Thoracic aorta (tissue), 2 donors: ENCODE results near the gene SLC5A4. TPM values are rescaled to one million over a fixed set of nuclear protein-coding genes. Genes with fewer than 3 reads are reported as not detected.

ENCODE experiments used
- ATAC-seq: fragments of 150-250 bp; one replicate; pipeline ENCODE4 v1.8.0; 2017; ENCODE audit warnings: low read depth; ENCODE audit not compliant: insufficient number of reproducible peaks, low FRiP score
- DNase-seq: peaks from one replicate; pipeline ENCODE4 v3.0.0-alpha.2; 2020; ENCODE audit warnings: low spot score
- H3K27ac ChIP-seq, 2 donors: fragments of 200-600 bp; sonication (generic); 1 replicate in 1 of 2; 2 replicates in 1 of 2; pipeline ENCODE4 v1.5.1; 2016; ENCODE audit warnings: mild to moderate bottlenecking in 2 of 2, moderate library complexity in 2 of 2
- H3K27me3 ChIP-seq: fragments of 200-600 bp; sonication (generic); replicated peaks from 2 replicates; pipeline ENCODE4 v1.6.0; 2016; ENCODE audit warnings: mild to moderate bottlenecking; ENCODE audit not compliant: insufficient read depth
- H3K36me3 ChIP-seq: fragments of 200-600 bp; sonication (generic); one replicate; pipeline ENCODE4 v1.5.1; 2016
- H3K4me1 ChIP-seq, 2 donors: fragments of 200-600 bp; sonication (generic); 1 replicate in 1 of 2; 2 replicates in 1 of 2; pipeline versions ENCODE4 v1.5.1 to v1.6.0; 2016; ENCODE audit warnings: low read depth in 2 of 2, mild to moderate bottlenecking in 1 of 2; ENCODE audit not compliant: control insufficient read depth in 1 of 2
- H3K4me3 ChIP-seq: fragments of 200-600 bp; sonication (generic); 2 replicates; pipeline ENCODE4 v1.5.1; 2016; ENCODE audit warnings: mild to moderate bottlenecking
- H3K9me3 ChIP-seq: fragments of 200-600 bp; sonication (generic); 2 replicates; pipeline ENCODE4 v1.5.1; 2016
- CTCF ChIP-seq: fragments of 200-600 bp; sonication (generic); IDR thresholded peaks from one replicate; pipeline ENCODE4 v1.5.1; 2019; ENCODE audit warnings: antibody characterized with exemption
- total RNA-seq, 2 donors: library from RNA; depleted of rRNA; stranded (reverse); fragments of >200 nt; gene quantifications; one replicate each; pipeline versions ENCODE4 v1.1.0 to v1.2.3, GENCODE V29; 2016

SLC5A4 gene
- total RNA-seq, 2 donors from 2014 or later, result 0.49 to 1.2 TPM

GRCh38 chr22:32208681-32209080 lies 46.5 kb downstream of the SLC5A4 start:
- DNase-seq, result no peak
- Histone ChIP-seq H3K27me3 (no peaks in the 10 kb centered on the region), H3K4me3 (no peak overlapping the region), H3K27ac (no peak overlapping the region), H3K9me3 (no peaks in the 10 kb centered on the region), H3K4me1 (no peaks in the 10 kb centered on the region), H3K36me3 (no peaks in the 10 kb centered on the region)
- no peak for ATAC-seq
- TF ChIP-seq CTCF, result no peak

GRCh38 chr22:32207971-32208480 lies 47.1 kb downstream of the SLC5A4 start:
- no peak for ATAC-seq
- no peak for DNase-seq
- H3K27ac ChIP-seq, result no peak overlapping the region
- no peaks in the 10 kb centered on the region for H3K4me1 ChIP-seq
- TF ChIP-seq CTCF, result no peak
- H3K9me3 ChIP-seq, result no peaks in the 10 kb centered on the region
- no peaks in the 10 kb centered on the region for H3K27me3 ChIP-seq
- H3K36me3 ChIP-seq, result no peaks in the 10 kb centered on the region
- no peak overlapping the region for H3K4me3 ChIP-seq

GRCh38 chr22:32206774-32207758 lies 48.1 kb downstream of the SLC5A4 start:
- H3K4me3 ChIP-seq, result no peak overlapping the region
- ATAC-seq (no peak), DNase-seq (no peak)

GRCh38 chr22:32205974-32206773 lies 49.0 kb downstream of the SLC5A4 start:
- no peak overlapping the region for H3K4me3 ChIP-seq
- no peak for TF ChIP-seq CTCF
- no peak for DNase-seq
- H3K27ac ChIP-seq, result no peak overlapping the region
- H3K27me3 ChIP-seq, result no peaks in the 10 kb centered on the region
- no peaks in the 10 kb centered on the region for H3K36me3 ChIP-seq
- no peaks in the 10 kb centered on the region for H3K9me3 ChIP-seq
- no peaks in the 10 kb centered on the region for H3K4me1 ChIP-seq
- ATAC-seq, result no peak

More at GRCh38 chr22:32206774-32207758, 48.1 kb downstream of the SLC5A4 start:
- Histone ChIP-seq H3K27me3 (no peaks in the 10 kb centered on the region), H3K27ac (no peak overlapping the region), H3K9me3 (no peaks in the 10 kb centered on the region), H3K36me3 (no peaks in the 10 kb centered on the region), H3K4me1 (no peaks in the 10 kb centered on the region)
- TF ChIP-seq CTCF, result peak; percentile 10
